Prostate gland (tissue), 2 donors: ENCODE results near the gene CCSAP.

Experiments used
- POLR2A ChIP-seq: fragments of 450-650 bp; IDR thresholded peaks from one replicate; pipeline ENCODE4 v1.6.1; 2016; ENCODE audit warnings: antibody characterized with exemption, mild to moderate bottlenecking
- POLR2AphosphoS5 ChIP-seq: sonication (generic); formaldehyde crosslinking; IDR thresholded peaks from one replicate; pipeline ENCODE4 v1.6.1; 2017; ENCODE audit warnings: antibody characterized with exemption
- TF ChIP-seq, protein P1 (sequence below), 4 experiments: fragments of 200-600 bp in 2 of 4; fragments of 450-650 bp in 2 of 4; sonication (generic) in 2 of 4; IDR thresholded peaks; 1 replicate in 3 of 4; 2 replicates in 1 of 4; pipeline ENCODE4 v1.5.1; 2016 to 2019; ENCODE audit warnings: antibody characterized with exemption in 4 of 4, mild to moderate bottlenecking in 2 of 4, moderate library complexity in 2 of 4

DNA sequence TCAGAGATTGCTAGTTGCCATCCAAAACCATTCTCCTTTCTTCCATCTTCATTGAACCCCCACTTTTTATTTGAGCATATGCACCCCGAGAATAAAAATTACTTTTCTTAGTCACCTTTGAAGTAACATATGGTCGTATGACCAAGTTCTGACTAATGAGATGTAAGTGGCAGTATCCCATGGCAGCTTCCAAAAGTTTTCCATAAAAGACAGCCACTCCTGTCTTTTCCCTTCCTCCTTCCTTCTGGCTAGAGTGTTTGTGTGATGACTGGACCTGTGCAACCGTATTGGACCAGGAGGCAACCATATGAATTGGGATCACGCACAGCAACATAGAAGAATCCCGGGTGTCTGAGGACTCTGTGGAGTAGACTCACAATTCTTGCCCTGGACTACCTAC lies 41.1 kb upstream of the CCSAP start:
- TF ChIP-seq, protein P1, sequence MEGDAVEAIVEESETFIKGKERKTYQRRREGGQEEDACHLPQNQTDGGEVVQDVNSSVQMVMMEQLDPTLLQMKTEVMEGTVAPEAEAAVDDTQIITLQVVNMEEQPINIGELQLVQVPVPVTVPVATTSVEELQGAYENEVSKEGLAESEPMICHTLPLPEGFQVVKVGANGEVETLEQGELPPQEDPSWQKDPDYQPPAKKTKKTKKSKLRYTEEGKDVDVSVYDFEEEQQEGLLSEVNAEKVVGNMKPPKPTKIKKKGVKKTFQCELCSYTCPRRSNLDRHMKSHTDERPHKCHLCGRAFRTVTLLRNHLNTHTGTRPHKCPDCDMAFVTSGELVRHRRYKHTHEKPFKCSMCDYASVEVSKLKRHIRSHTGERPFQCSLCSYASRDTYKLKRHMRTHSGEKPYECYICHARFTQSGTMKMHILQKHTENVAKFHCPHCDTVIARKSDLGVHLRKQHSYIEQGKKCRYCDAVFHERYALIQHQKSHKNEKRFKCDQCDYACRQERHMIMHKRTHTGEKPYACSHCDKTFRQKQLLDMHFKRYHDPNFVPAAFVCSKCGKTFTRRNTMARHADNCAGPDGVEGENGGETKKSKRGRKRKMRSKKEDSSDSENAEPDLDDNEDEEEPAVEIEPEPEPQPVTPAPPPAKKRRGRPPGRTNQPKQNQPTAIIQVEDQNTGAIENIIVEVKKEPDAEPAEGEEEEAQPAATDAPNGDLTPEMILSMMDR (IDR thresholded peaks at IDR 0.05) = no peak
- no peak for TF ChIP-seq POLR2A
- no peak for TF ChIP-seq POLR2AphosphoS5
